HG03442 (cell line): ENCODE results near the gene IGF1R.

Source experiments
- ATAC-seq: cut with Tn5 transposase; IDR thresholded peaks from one replicate; pipeline ENCODE4 v1.9.1; 2021; ENCODE audit warnings: mild to moderate bottlenecking, moderate library complexity; ENCODE audit not compliant: unreplicated experiment

IGF1R gene

GRCh38 chr15:98724048-98724447, 75.7 kb downstream of the IGF1R start:
- no peak for ATAC-seq

DNA sequence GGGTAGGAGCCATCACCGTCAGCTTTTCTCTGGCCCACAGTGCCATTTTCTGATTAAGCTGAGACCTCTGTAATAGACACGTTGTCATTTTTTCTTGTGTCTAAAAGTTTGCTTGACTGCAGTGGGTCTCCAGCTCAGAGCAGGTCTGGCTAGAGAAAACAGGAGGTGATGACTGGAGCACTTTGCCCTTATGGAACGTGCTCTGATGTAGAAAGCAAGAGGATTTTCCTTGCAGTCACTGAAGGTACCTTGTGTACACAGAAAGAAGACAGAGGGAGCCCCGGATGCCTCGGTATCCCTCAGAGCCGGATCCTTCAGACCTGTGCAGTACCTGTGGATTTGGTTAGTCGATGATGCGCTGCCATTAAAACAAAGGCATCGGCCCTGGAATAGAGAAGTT, 76.2 kb downstream of the IGF1R start:
- ATAC-seq: no peak

DNA sequence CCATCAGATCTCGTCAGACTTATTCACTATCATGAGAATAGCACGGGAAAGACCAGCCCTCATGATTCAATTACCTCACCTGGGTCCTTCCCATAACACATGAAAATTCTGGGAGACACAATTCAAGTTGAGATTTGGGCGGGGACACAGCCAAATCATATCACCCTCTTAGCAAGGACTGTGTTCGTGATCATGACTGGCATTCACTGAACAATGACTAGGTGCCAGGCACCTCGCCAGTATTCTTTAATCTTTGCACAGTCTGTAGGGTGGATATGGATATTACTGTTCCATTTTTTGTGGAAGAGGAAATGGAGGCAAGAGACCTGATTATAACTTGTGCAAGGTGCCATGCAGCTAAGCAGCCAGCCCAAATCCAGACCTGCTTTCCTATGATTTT, 77.5 kb downstream of the IGF1R start:
- no peak for ATAC-seq

- no peak for ATAC-seq
Observed at GRCh38 chr15:98727115-98728040, 79.0 kb downstream of the IGF1R start.

GRCh38 chr15:98728082-98728810, 79.9 kb downstream of the IGF1R start:
- ATAC-seq: no peak

DNA sequence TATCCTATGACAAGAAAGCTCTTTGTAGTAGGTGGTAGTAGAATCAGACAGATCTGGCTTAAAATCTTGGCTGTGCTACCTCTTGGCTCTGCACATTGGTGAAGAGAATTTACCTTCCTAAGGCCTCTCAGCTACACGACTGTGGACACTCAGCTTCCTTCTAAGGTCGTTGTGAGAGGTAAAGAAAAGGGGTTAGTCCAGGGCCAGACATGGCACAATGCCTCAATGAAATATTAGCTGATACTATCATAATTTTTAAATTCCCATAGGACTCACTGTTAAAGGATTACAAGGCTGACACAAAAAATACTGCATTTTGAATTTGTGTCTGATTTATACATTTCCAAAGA, 80.4 kb downstream of the IGF1R start:
- ATAC-seq: no peak

- ATAC-seq: no peak
Observed at GRCh38 chr15:98729446-98730042, 81.2 kb downstream of the IGF1R start.

- no peak for ATAC-seq
Observed at GRCh38 chr15:98730860-98731711, 82.7 kb downstream of the IGF1R start.

- ATAC-seq: no peak
Observed at GRCh38 chr15:98731712-98732450, 83.5 kb downstream of the IGF1R start.

- no peak for ATAC-seq
Observed at GRCh38 chr15:98733098-98733497, 84.8 kb downstream of the IGF1R start.

GRCh38 chr15:98734466-98735199, 86.3 kb downstream of the IGF1R start:
- ATAC-seq: no peak

- ATAC-seq: no peak
Observed at GRCh38 chr15:98735304-98735703, 87.0 kb downstream of the IGF1R start.

GRCh38 chr15:98735895-98736617, 87.7 kb downstream of the IGF1R start:
- ATAC-seq: no peak

DNA sequence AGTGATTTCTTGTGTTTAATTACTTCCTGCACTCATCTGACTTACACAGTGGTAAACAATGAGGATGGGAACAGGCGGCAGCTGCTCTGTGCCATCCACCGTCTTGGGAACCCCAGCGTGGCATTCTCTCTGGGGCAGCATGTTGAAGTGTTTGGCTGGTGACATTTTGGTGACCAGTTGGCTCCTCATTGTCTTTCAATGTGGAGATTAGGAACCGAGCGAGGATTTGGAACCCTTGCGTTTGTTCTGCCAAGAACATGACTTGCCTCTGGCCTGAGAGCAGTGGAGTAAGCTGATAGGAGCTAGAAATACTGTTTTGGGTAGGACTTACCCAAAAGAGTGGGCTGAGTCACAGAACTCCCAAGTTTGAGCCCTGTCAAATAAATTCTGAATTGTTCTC, 88.8 kb downstream of the IGF1R start:
- ATAC-seq: no peak

DNA sequence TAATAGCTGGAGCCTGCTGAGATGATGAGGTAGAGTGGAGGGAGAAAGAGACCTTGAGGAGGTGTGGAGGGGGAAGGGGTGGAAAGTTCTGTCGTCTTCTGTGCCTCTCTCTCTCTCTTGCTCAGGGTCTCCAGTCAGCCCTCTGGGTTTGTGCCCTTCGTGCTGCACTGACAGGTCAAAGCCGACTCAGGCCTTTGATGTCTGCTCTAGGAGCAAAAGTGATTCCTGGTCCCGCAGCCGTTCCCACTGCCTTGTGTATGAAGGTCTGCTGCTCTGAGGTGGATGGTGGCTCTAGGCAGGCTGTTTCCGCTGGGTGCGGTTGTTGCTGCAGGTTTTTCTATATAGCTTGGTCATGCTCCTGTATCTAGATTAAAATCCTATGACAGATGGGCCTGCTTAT, 89.4 kb downstream of the IGF1R start:
- ATAC-seq: no peak

- ATAC-seq: no peak
Observed at GRCh38 chr15:98738689-98739401, 90.5 kb downstream of the IGF1R start.

DNA sequence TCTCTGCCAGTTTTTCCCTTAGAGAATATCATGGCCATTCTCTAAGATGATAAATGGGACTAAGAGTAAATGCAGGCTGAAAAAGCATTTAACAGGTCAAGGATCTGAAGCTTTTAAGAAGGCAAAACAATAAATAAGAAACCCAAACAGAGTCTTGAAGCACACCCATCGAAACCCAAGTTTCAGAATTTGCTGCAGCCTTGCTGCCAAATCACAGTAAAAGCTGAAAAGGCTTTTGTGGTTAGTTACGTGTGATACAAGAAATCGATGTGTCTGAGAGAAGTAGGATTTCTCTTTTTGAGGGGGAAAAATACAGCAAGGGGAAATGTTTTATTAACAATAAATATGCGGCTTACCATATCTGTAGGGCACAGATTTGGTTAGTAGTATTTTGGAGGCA, 92.0 kb downstream of the IGF1R start:
- ATAC-seq: no peak

DNA sequence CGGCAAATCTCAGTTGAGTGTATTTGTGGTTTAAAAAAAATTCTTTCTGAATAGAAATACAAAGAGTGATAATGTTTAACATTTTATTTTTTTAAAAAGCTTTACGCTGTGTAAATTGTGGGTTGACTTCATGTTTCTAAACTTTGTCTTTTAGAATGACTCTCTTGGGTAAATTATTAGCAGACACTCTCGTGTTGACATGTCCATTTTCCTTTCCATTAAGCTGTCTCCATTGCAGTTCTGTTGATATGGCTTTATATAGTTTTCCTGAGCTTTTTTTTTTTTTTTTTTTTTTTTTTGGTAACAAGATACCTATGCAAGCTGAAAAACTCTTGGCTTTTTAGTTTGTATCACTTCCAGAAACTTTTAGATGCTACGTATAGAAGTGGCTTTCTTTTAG, 92.6 kb downstream of the IGF1R start:
- no peak for ATAC-seq
